HG02840 (cell line): ENCODE measurements around the gene CEP72.
"Not testable (repeated sequence)": the region's sequence is repeated elsewhere in the genome, so short reads cannot be mapped to it uniquely, and the experiment has no call there.

Experiments
- ATAC-seq: cut with Tn5 transposase; IDR thresholded peaks from one replicate; pipeline ENCODE4 v1.9.1; 2021; ENCODE audit warnings: mild to moderate bottlenecking, moderate library complexity, moderate number of reproducible peaks; ENCODE audit not compliant: unreplicated experiment, low FRiP score

The CEP72 gene

DNA sequence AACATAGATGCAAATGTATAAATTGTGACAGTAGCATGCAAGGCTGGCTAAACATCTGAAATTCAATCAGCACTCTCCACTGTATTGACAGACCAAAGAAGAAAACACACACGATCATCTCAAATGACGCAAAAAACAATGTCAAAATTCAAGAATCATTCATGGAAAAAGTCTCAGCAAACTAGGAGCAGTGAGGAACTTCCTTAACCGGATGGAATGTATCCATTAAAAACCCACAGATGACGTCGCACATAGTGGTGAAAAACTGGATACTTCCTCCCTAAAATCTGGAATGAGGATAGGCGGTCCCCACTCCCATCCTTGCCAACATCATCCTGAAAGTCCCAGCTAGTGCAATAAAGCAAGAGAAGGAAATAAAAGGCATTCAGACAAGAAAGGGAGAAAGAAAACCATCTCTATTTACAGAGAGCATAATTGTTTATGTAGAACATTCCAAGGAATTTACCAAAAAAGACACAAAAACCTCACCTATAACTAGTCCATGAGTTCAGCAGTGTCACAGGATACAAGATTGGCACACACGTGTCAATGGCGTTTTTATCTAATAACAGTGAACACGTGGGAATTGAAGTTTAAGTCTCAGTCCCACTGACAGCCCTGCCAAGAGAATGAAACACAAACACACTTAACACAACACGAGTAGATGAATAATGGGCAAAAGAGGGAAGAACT, 14.1 kb upstream of the CEP72 start:
- no peak for ATAC-seq

DNA sequence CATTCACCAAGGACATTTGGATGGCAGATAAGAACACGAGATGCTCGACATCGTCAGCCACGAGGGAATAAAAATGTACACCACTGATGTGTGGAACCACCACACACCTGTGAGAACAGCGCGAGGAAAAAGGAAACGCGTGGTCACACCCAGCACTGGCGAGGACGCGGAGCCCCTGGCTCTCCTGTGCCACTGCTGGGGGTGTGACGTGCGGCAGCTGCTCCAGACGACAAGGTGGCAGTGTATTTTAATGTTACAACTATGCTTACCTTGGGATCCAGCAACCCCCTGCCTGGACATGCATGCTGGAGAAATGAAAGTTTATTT, 13.6 kb upstream of the CEP72 start:
- no peak for ATAC-seq

DNA sequence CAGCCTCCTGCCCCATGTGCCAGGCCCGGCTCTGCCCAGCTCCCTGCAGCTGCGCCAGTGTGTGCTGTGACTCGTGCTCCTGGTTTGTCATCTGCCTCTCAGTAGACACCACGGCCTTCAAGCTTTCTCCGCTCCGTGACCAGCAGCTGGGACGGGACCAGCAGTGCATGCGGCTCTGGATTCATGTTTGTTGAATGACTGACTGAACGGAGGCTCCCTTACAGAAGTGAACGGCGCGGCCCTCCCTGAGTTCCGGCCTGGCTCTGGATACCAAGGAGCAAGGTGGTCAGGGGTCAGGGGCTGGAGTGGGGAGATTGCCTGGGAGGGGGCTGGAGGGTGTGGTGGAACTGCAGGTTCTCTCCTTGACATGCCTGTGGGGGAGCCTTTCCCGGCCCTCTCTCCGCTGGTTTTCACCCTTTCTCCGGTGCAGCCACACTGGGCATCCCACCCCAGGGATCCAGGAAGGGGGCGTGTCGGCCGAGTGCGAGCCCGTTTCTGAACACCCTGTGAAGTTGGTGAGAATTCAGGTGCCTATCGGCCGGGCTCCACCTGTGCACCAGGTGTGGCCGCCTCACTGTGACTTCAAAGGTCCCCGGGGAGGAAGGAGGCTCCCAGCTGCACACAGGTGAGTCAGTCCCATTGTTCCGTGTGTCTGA, 11.1 kb upstream of the CEP72 start:
- ATAC-seq = no peak

DNA sequence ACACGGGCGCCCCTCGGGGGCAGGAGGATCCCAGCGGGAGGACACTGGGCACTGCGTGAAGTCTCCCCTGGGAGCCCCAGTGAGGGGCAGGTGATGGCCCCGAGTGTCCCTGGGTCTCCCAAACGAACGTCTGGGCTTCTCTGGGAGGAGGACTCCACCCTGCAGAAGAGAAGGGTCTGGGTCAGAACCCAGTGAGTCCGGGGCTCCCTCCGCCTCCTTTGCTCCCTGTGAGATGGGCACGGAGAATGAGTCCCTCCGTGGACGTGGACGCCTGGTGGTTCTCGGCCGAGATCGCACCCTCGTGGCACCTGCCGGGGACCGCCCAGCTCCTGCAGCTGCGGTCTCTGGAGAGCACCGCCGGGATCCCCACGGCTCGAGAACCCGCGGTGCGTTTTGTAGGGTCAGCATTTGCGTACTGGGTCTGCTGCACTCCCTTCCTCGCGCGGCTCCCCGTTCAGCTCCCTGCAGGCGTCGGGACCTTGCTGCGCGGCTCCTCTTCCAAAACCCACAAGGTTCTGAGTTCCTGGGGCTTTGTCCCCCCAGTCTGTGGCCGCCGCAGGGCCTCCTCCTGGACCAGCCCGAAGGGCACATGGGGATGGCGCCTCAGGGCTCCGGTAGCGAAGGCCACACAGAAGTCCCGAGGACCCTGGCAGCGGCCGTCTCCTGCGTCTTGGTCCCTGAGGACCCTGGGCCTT, 10.2 kb upstream of the CEP72 start:
- ATAC-seq = no peak

DNA sequence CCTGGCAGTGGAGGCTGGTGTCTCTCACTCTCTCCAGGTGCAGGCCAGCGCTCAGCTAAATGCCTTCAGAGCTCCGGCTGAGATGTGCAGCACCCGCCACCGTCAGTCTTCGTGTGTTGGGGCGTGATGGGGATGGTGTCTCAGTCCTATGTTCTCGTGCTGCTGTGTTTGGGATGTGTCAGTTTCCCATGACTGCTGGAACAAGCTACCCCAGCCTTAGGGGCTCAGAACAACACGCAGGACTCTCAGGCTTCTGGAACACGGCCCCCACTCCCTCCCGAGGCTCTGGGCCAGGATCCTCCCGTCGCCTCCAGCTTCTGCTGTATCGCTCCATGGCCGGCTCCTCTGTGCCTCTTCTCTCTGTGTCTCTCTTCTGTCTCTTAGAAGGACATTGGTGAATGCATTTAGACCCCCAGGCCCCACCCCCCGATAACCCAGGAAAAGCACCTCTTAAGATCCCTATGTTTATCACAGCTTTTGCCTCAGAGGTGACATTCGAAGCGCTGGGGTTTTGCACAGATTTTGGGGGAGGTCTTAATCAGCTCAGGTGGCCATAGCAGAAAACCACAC, 9.6 kb upstream of the CEP72 start:
- ATAC-seq = no peak

DNA sequence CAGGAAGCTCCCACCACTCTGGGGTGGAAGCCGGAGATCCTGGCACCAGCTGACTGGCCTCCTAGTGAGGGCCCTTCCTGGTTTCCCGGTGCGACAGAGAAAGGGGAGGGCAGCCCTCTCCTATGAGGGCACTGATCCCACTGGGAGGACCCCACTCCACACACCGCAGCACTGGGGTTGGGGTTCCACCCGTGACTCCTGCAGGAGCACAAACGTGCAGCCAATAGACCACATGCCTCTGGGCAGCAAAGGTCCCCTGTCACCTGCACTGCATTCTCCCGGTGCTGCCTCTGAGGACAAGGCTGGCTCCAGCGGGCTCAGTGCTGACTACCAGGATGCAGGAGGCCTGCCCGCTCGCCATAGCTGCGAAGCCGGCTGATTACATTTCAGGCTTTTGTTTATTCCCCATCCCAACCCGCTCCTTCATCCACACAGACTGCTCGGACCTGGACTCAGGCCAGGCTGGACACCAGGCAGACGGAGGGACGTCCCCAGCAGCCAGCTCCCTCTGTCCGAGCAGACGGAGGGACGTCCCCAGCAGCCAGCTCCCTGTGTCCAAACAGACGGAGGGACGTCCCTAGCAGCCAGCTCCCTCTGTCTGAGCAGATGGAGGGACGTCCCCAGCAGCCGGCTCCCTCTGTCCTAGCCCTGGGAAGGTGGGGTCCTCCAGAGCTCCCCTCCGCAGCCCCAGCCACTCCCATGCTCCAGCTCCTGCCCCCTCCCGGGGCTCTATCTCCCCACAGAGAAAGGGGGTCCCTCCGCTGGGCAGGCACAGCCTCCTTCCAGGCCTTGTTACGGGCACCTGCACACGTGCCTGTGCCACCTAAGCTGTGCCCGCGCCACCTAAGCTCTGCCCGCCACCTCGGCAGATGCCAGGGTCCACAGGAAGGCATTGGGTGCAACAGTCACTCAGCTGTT, 8.8 kb upstream of the CEP72 start:
- no peak for ATAC-seq

DNA sequence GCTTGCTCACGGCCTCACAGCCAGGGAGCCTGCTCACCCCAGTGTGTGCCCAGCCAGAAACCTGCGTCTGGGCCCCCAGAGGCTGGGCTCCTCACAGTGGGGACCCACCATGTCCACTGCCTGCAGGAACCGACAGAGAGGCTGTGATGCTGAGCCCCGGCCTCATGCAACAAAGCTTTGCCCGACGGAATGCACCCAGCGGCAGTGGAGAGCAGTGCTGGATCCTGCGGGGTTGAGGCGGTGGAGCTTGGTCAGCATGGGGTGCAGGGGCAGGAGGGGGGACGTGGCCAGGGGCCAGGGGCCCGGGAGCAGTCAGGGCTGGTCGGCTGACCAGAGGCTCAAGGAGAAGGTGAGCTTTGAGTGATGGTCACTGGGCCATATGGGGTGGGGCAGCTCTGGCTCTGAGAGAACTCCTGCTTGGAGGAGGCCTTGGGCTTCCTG, 7.7 kb upstream of the CEP72 start:
- no peak for ATAC-seq

DNA sequence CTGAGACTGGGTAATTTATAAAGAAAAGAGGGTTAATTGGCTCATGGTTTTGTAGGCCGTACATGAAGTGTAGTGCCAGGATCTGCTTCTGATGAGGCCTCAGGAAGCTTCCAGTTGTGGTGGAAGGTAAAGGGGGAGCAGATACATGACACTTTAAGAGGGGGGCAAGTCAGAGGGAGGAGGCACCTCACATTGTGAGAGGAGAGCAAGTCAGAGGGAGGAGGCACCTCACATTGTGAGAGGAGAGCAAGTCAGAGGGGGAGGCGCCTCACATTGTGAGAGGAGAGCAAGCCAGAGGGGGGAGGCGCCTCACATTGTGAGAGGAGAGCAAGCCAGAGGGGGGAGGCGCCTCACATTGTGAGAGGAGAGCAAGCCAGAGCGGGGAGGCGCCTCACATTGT, 7.0 kb upstream of the CEP72 start:
- not testable (repeated sequence) for ATAC-seq

DNA sequence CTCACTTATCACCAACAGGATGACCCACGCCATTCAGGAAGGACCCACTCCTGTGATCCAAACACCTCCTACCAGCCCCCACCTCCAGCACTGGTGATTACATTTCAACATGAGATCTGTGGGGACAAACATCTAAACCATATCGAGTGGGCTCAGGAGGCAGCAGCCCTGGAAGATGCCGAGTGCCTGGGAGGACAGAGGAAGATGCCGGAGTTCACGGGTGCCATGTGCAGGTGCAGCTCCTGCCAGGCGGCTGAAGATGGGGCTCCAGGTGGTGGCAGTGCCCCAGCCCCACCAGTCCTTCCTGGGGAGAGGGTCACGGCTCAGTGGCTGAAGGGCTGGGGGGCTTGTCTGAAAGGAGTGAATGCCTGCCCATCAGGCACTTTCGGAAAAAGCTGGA, 6.1 kb upstream of the CEP72 start:
- ATAC-seq = no peak

DNA sequence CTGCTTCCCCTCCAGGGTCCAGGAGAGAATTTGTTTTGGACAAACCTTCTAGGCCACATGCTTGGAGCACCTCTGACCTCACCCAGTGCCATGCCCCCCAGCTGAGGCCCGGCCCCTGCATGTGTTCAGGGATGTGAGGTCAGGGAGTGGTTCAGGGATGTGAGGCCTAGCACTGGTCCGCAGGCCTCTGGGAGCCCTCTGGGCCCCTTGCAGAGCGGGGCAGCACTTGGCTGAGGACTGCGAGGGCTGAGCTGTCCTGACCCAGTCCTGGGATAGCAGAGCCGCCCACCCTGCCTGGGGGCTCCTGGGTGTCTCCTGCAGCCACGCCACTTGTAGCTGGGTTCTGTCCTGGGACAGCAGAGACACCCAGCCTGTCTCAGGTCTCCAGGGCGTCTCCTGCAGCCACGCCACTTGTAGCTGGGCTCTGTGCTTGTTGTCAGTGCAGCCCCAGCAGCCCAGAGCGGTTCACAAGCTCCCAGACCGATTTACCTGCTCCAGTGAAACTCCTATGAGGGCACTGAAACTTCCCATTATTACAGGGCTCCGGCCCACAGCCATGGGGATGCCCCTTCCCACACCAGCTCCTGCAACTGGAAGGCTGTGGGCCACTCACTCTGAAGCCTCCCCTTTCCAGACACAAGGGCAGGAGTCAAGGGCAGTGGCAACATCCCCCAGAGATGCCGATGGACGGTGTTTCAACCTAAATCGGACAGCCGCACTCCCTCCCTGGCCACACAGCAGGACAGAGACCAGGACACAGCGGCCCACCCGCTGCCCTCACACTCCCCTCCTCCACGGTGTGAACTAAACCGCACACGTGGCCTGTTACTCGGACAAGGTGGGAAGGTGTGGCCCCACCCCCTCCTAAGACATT, 5.4 kb upstream of the CEP72 start:
- ATAC-seq = no peak

DNA sequence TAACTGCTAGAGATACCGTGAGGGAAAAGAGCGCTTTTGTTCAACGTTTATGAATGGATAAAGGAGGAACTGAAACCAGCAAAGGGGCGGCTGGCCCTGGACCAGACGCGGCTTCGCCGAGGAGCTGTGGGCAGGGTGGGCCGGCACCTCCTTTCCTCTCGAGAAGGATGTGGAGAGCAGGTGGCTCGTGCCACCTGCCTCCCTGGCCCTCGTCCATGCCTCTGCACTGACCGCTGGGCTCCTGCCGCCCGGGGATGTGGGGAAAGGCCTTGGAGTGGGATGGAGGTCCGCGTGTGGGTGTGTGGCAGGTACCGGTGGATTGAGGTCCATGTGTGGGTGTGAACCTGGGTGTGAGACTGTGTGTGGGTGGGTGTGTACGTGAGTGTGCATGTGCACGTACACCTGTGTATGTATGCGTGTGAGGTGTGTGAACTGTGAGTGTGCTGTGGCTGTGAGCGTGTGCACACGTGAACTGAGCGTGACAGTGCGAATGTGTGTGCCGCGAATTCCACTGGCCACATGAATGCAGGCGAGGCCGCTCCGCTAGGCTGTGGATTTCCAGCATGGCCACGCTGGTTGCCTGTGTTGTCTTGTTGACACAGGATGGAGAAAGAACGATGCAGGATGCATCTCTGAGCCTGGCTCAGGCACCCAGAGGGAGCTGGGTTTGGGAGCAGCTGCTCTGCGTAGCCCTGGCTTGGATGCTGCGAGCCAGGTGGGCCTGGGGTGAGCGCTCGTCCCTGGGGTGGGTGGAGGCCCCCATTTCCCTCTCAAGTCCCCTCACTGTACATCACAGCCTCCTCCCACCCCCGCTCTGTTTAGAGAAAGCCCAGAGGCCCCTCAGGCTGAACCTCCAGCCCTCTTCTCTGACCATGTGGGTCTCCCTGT, 4.4 kb upstream of the CEP72 start:
- ATAC-seq = no peak

DNA sequence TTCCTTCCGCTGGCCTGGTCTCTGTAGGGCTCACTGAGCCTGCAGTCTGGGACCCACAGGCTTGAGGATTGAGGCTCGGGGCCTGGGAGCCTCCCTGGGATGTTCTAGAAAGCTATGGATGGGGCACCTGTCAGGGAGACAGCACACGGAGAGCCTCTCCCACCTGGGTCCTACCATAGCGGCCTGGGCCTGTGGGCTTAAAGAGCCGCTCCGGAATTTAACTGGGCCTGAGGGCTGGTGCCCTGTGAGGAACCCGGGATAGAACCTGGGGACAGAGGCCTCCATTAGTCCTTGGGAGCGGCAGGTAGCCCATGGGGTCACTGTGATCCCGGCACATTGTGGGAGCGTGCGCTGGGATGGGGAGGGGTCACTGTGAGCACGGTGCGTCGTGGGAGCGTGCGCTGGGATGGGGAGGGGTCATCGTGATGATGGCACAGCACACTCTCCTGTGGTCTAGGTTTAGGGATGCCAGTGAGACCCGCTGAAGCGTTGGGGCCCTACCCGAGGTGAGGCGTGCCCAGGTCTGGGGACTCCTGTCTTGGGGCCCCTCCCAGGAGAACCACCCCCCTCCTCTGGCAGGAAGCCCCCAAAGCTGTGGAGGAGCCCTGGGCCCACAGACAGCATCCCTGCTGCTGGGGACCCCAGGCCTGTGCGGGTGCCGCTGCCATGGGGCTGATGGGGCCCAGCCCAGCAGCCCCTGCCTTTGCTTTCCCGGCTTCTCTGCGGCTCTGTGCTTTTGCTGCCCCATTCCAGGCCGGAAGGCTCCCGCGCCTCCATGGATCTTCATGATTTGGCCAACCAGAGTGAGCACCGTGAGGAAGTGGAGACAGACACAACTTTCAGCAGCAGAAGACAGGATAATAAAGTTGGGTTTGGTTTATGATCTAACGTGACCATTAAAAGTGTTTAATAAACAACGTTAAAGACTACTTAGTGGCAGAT, 3.4 kb upstream of the CEP72 start:
- no peak for ATAC-seq

DNA sequence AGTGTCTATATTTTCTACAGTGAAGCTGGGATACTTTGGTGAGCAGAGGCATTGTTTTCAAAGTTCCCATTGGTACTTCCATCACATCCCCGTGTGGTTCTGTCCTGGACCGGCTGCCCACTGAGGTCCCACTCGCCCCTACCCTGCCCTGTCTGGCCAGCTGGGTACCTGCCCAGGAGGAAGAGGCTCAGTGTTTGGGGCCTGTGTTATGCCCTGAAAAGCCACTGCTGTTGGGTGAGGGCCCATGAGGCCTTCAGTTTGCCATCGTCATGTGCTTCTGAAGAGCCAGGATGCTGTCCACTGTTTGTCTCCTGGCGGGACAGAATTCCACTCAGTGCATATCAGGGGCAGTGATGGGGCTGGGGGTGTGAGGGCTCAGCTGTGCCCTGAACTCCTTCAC, 2.6 kb upstream of the CEP72 start:
- ATAC-seq = no peak

DNA sequence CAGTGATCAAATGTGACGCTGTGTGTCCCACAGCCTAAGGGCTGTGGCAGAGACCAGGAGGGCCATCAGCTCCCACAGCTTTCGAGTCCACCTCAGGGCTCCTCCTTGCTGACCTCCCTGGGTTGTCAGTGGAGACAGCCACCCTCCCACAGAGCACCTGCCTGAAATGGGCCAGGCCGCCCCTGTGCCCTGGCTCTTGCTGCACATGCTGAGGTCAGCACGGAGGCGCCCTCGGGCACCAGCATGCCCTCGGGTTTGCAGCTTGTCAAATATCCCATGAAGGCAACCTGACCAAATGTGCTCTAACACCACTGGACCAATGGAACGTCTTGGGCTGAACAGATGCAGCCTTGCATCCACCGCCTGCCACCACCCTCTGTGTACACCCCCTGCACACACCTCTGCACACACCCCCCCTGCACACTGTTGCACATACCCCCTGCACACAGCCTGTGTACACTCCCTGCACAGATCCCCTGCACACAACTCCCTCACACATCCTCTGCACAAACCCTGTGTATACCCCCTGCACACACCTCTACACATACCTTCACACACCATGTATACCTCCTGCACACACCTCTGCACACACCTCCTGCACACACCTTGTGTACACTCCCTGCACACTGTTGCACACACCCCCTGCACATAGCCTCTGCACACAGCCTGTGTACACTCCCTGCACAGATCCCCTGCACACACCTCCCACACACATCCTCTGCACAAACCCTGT, 2.0 kb upstream of the CEP72 start:
- no peak for ATAC-seq

DNA sequence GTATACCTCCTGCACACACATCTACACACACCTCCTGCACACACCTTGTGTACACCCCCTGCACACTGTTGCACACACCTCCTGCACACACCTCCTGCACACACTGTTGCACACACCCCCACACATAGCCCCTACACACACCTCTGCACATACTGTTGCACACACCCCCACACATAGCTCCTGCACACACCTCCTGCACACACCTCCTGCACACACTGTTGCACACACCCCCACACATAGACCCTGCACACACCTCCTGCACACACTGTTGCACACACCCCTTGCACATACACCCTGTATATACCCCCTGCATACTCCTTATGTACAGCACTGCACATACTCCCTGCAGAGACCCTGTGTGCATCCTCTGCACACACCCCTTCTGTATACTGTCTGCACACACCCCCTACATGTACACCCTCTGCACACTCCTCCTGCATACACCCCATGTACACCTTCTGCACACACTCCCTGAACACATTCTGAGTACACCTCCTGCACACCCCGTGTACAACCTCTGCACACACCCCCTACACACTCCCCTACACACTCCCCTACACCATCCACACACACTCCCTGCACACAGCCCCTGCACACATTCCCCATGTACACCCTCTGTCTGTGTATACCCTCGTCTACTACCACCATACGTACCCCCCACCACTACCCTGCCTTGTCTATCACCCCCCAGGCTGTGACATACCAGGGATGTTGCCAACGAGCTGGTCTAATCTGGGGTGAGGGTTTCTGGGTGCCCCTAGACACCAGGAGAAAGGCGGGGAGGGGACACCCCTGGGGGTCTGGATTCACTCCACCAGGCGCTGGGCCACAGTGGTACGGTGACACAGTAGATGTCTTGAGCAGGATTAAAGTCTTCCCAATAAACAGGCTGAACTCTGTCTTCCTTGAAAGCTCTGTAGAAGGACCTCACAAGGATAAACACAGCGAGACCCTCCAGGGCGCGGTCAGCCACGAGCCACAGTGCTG, 1.1 kb upstream of the CEP72 start:
- no peak for ATAC-seq
